HepG2 (cell line): ENCODE measurements around the gene SDCCAG8. TPM values are rescaled to one million over a fixed set of nuclear protein-coding genes. Genes with fewer than 3 reads are reported as not detected.
A peak's percentile ranks its signal among the peaks of the same experiment; 100 is the strongest.

Experiments
- ATAC-seq: fragments of 200-7000 bp; cut with Tn5 transposase; 3 replicates; pipeline ENCODE4 v1.9.1; 2020; ENCODE audit warnings: mild to moderate bottlenecking, moderate library complexity
- BruUV-seq: library from RNA; stranded (reverse); fragments of 400-500 nt; replicated peaks from 2 replicates; lab custom pipeline; 2021; lab: Mats Ljungman, UMichigan
- CTCF ChIA-PET: fragments of 300-600 bp; formaldehyde crosslinking; extraction: SDS; loops from one replicate; lab custom pipeline; 2021; ENCODE audit warnings: low total read pairs, inconsistent platforms, low intra/inter-chr PET ratio; lab: Yijun Ruan, JAX
- POLR2A ChIA-PET: fragments of 350-600 bp; sonication (Branson Sonifier 250); formaldehyde crosslinking; loops from one replicate; lab custom pipeline; 2020; ENCODE audit warnings: antibody characterized with exemption, inconsistent platforms; lab: Yijun Ruan, JAX
- DNase-seq: peaks from one replicate; pipeline ENCODE4 v3.0.0-alpha.2; 2015; ENCODE audit warnings: low spot score
- FAIRE-seq: peaks from 3 replicates; lab custom pipeline; 2011; peaks lifted over from hg19 to GRCh38; lab: Jason Lieb, UNC
- H2AFZ ChIP-seq: one replicate; pipeline ENCODE4 v1.6.1; 2011; ENCODE audit warnings: low read length, inconsistent platforms
- H3K27ac ChIP-seq: fragments of 300-600 bp; 3 replicates; pipeline ENCODE4 v1.8.0; 2011; ENCODE audit warnings: mixed run types, mild to moderate bottlenecking, mixed read lengths, low read length, inconsistent platforms; ENCODE audit not compliant: insufficient read depth; ENCODE audit errors: extremely low read length
- H3K27me3 ChIP-seq, 2 experiments: fragments of 200-600 bp in 1 of 2; 2 replicates in 1 of 2; 3 replicates in 1 of 2; pipeline versions ENCODE4 v1.6.0 to v1.8.0; 2011; ENCODE audit warnings: low read length in 2 of 2, mild to moderate bottlenecking in 2 of 2, moderate library complexity in 2 of 2, inconsistent platforms in 1 of 2; ENCODE audit not compliant: insufficient read depth in 2 of 2, control insufficient read depth in 1 of 2
- H3K36me3 ChIP-seq, 2 experiments: fragments of 200-600 bp in 1 of 2; replicated peaks in 1 of 2; 2 replicates in 1 of 2; 3 replicates in 1 of 2; pipeline versions ENCODE4 v1.5.1 to v1.8.0; 2011; ENCODE audit warnings: low read length in 2 of 2, inconsistent platforms in 1 of 2; ENCODE audit not compliant: insufficient read depth in 2 of 2, control insufficient read depth in 1 of 2
- H3K4me1 ChIP-seq: 2 replicates; pipeline ENCODE4 v1.5.1; 2012; ENCODE audit warnings: low read length, inconsistent platforms; ENCODE audit not compliant: insufficient read depth
- H3K4me2 ChIP-seq: 2 replicates; pipeline ENCODE4 v1.6.0; 2011; ENCODE audit warnings: low read depth, low read length, inconsistent platforms
- H3K4me3 ChIP-seq, 3 experiments: fragments of 200-600 bp in 1 of 3; sonication (generic), shearing (Covaris generic) in 1 of 3; replicated peaks in 1 of 3; 2 replicates each; pipeline ENCODE4 v1.5.1; 2011 to 2016; ENCODE audit warnings: low read length in 3 of 3, inconsistent platforms in 2 of 3, low read depth in 2 of 3, mild to moderate bottlenecking in 2 of 3, control low read depth in 1 of 3, mixed read lengths in 1 of 3; ENCODE audit not compliant: insufficient read depth in 1 of 3
- H3K79me2 ChIP-seq: one replicate; pipeline ENCODE4 v1.6.1; 2011; ENCODE audit warnings: low read length, inconsistent platforms; ENCODE audit not compliant: insufficient read depth
- H3K9ac ChIP-seq: 2 replicates; pipeline ENCODE4 v1.6.0; 2011; ENCODE audit warnings: mild to moderate bottlenecking, low read depth, low read length, inconsistent platforms; ENCODE audit not compliant: insufficient read depth
- H3K9me3 ChIP-seq: 2 replicates; pipeline ENCODE4 v1.5.1; 2012; ENCODE audit warnings: mild to moderate bottlenecking, low read length
- H4K20me1 ChIP-seq: 2 replicates; pipeline ENCODE4 v1.6.0; 2011; ENCODE audit warnings: inconsistent platforms, mild to moderate bottlenecking, low read length, moderate library complexity; ENCODE audit not compliant: insufficient read depth
- ASH2L ChIP-seq: fragments of 300-600, 200-600 bp; sonication (generic); IDR thresholded peaks from 2 replicates; pipeline ENCODE4 v1.7.0; 2017; ENCODE audit warnings: low read depth, mild to moderate bottlenecking, moderate library complexity, mixed read lengths, low read length; ENCODE audit not compliant: insufficient read length
- EP300 ChIP-seq, 3 experiments: sonication (generic) in 1 of 3; formaldehyde crosslinking in 1 of 3; IDR thresholded peaks; 2 replicates each; pipeline versions ENCODE4 v1.5.1 to v1.6.1; 2011 to 2020; ENCODE audit warnings: low read depth in 2 of 3, low read length in 2 of 3, borderline replicate concordance in 1 of 3, improper control_type of control experiment in 1 of 3, mild to moderate bottlenecking in 1 of 3, missing genetic modification reagents in 1 of 3, moderate library complexity in 1 of 3
- HDAC1 ChIP-seq: sonication (generic); formaldehyde crosslinking; IDR thresholded peaks from 2 replicates; pipeline ENCODE4 v1.5.1; 2020; ENCODE audit warnings: mild to moderate bottlenecking, missing genetic modification reagents
- HNF4A ChIP-seq: sonication (generic); formaldehyde crosslinking; IDR thresholded peaks from 2 replicates; pipeline ENCODE4 v1.4.0; 2020; ENCODE audit warnings: missing genetic modification reagents
- NFIB ChIP-seq: sonication (generic); formaldehyde crosslinking; IDR thresholded peaks from 2 replicates; pipeline ENCODE4 v1.9.0; 2021; ENCODE audit warnings: missing genetic modification reagents, mild to moderate bottlenecking, borderline replicate concordance
- PBX3 ChIP-seq: sonication (generic); formaldehyde crosslinking; IDR thresholded peaks from 2 replicates; pipeline ENCODE4 v1.8.1; 2023; ENCODE audit warnings: missing genetic modification reagents, inconsistent platforms, borderline replicate concordance
- POGZ ChIP-seq: sonication (generic); formaldehyde crosslinking; IDR thresholded peaks from 2 replicates; pipeline ENCODE4 v1.4.0; 2020; ENCODE audit warnings: mild to moderate bottlenecking, missing genetic modification reagents
- RELA ChIP-seq: sonication (generic); formaldehyde crosslinking; IDR thresholded peaks from 2 replicates; pipeline ENCODE4 v1.4.0; 2020; ENCODE audit warnings: missing genetic modification reagents
- RORA ChIP-seq: sonication (generic); formaldehyde crosslinking; IDR thresholded peaks from 2 replicates; pipeline ENCODE4 v1.5.0; 2020; ENCODE audit warnings: mild to moderate bottlenecking, missing genetic modification reagents, moderate library complexity
- SOX6 ChIP-seq, 2 experiments: fragments of 450-650 bp in 1 of 2; sonication (generic) in 1 of 2; formaldehyde crosslinking in 1 of 2; IDR thresholded peaks; 2 replicates each; pipeline versions ENCODE4 v1.4.0 to v1.6.1; 2017 to 2020; ENCODE audit warnings: antibody characterized with exemption in 1 of 2, mild to moderate bottlenecking in 1 of 2, missing genetic modification reagents in 1 of 2
- THYN1 ChIP-seq: sonication (generic); formaldehyde crosslinking; IDR thresholded peaks from 2 replicates; pipeline ENCODE4 v1.8.1; 2023; ENCODE audit warnings: low read depth, mild to moderate bottlenecking, moderate library complexity, missing genetic modification reagents, borderline replicate concordance
- ZFP41 ChIP-seq: sonication (generic); formaldehyde crosslinking; IDR thresholded peaks from 2 replicates; pipeline ENCODE4 v1.4.0; 2020; ENCODE audit warnings: mild to moderate bottlenecking, missing genetic modification reagents, borderline replicate concordance
- ZNF3 ChIP-seq: IDR thresholded peaks from 2 replicates; pipeline ENCODE4 v1.7.0; 2017; ENCODE audit warnings: inconsistent platforms
- ZNF546 ChIP-seq: sonication (generic); formaldehyde crosslinking; conservative IDR thresholded peaks from 2 replicates; pipeline ENCODE4 v1.8.1; 2023; ENCODE audit warnings: mild to moderate bottlenecking, missing genetic modification reagents
- WGBS: methylation state at CpG from one replicate; pipeline ENCODE4 v1.1.6; 2017; ENCODE audit warnings: low lambda C conversion rate; 5-methylcytosine and 5-hydroxymethylcytosine counted together
- in situ Hi-C: cut with HindIII; loops from 2 replicates; pipeline ENCODE4 v1.10.0; 2017; ENCODE audit warnings: low pct_unique_long_range_greater_than_20kb; ENCODE audit not compliant: extremely low pct_ligation_motif_present
- intact Hi-C: fragments of 100-400 bp; cut with micrococcal nuclease; formaldehyde crosslinking; loops from one replicate; pipeline ENCODE4 v1.10.0; 2022; ENCODE audit not compliant: unreplicated experiment
- polyA plus RNA-seq, 8 experiments: library from polyadenylated mRNA; depleted of rRNA in 3 of 8; stranded (reverse) in 7 of 8; unstranded in 1 of 8; fragments of >200 nt; fragmentation: Illumina TruSeq in 4 of 8; extraction: Trizol in 4 of 8; gene quantifications; 2 replicates each; pipeline versions ENCODE4 v1.2.1 to v1.2.3, GENCODE V29; 2011 to 2016; ENCODE audit warnings: low read depth in 4 of 8, missing spikeins in 1 of 8, mixed read lengths in 1 of 8; ENCODE audit not compliant: insufficient read depth in 1 of 8
- total RNA-seq, 5 experiments: library from RNA; depleted of rRNA; stranded (reverse); fragments of >200 nt; fragmentation: Illumina TruSeq; extraction: Trizol; gene quantifications; 2 replicates each; pipeline ENCODE4 v1.2.3, GENCODE V29; 2016; ENCODE audit warnings: low read depth in 1 of 5

Gene SDCCAG8
- total and polyA plus RNA-seq, 2 of the 13 experiments (the other 11 are each of a cell fraction or from before 2014, with no cell fraction given), result 9.5 to 13.4 TPM

DNA sequence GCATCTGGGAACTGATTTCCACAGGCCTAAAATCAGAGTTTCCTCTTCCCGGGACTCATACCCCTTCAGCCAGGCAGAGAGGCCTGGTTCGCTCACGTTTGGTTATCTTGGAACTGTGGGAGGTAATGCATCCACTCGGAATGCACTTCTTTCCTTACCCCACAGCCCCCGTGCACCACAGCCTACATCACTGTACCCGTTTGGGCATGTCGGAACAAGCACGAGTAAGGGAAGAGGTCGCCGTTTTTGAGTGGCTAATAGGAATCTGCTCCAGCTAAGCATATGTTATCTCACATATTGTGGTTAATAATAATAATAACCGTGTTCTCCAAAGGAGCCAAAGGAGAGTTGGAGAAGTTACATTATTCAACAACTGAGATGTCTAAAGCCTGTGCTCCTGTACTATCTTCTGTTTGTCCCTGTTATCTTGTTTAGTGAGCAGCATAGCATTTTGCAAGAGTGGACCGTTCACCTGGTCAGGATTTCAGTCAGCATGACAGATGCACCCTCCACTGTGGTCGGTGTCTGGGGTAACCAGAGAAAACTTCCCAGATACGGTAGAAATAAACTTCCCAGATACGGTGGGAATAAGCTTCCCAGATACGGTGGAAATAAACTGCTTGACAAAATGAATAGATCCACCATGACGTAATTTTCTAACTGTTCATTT lies 198.6 kb downstream of the SDCCAG8 start:
- ChIA-PET POLR2A (no interaction called here), CTCF (no interaction called here)
- intact Hi-C loops (no loop called here), in situ Hi-C loops (no loop called here)
- Histone ChIP-seq H3K4me2 (no peak overlapping the region), H3K9ac (no peak overlapping the region), H2AFZ (no peak overlapping the region), H3K9me3 (no peaks in the 10 kb centered on the region), H4K20me1 (no peaks in the 10 kb centered on the region), H3K79me2 (no peaks in the 10 kb centered on the region), H3K27ac (no peak overlapping the region), H3K27me3 (no peaks in the 10 kb centered on the region; a peak in 1 of 5 replicates), H3K4me1 (peaks cover 25% of the 10 kb centered on the region), H3K36me3 (no peaks in the 10 kb centered on the region), H3K4me3 (no peak overlapping the region)
- no TSS peak for BruUV-seq
- TF ChIP-seq HNF4A (peak; percentile 34; the same call in 1 of the 2 replicates), SOX6 (IDR thresholded peaks at IDR 0.05) (no peak), SOX6 (CRISPR knock-in tag; IDR thresholded peaks at IDR 0.05) (peak; percentile 19; the same call in 1 of the 2 replicates), ZNF3 (CRISPR knock-in tag) (no peak)
- peak; percentile 95 for ATAC-seq
- FAIRE-seq, result peak; percentile 63
- DNase-seq, result peak; percentile 18
- 73% methylated on average over 17 of the region's 17 CpGs for WGBS

DNA sequence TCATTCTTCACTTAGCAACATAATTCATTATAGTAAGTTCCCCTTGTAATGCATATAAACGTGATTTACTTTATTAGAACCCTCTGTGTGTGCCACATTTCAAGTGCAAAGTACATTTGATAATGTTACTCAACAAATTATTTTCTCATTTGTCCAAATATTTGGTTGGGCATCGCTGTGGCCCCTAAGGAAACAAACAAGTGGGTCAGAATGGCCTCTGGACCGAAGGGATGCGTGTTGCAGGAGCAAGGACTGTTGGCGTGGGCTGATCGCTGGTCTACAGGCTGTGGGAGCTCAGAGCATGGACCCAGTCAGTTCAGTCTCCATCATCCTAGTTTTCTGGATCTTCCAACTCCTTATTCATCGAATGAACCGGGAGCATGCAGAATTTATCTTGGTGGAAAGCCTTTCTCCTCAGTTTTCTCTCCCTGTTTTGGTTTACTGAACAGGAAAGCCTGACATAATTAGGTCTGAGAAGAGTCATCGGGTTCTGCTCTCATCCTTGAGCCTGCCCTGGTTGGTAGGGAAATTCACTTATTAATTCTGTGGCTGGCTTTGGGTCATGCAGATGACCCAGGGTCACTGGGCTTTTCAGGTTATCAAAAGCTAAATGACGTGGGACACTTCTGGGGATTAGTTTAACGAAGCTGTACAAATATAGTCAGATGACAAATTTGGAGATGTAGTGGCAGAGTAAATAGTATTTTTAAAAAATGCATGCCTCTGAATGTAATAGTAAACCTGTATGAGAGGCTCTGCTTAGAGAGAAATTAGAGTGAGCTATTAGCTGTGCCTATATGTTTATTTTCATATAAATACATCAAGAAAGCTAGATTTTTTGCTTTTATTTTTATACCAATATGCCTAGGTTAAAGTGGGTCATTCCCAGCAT lies 200.2 kb downstream of the SDCCAG8 start:
- ATAC-seq (peak; percentile 81), DNase-seq (peak; percentile 7), FAIRE-seq (no peak)
- in situ Hi-C loops, result no loop called here
- peaks cover 25% of the 10 kb centered on the region for H3K4me1 ChIP-seq
- no peak overlapping the region for H3K9ac ChIP-seq
- ChIA-PET POLR2A (no interaction called here), CTCF (no interaction called here)
- H4K20me1 ChIP-seq, result no peaks in the 10 kb centered on the region
- H3K79me2 ChIP-seq, result no peaks in the 10 kb centered on the region
- 52% methylated on average over 11 of the region's 11 CpGs for WGBS
- H3K36me3 ChIP-seq, result no peaks in the 10 kb centered on the region
- no peak overlapping the region for H3K27ac ChIP-seq
- H3K4me3 ChIP-seq, result no peak overlapping the region
- intact Hi-C loops, result no loop called here
- H3K9me3 ChIP-seq, result no peaks in the 10 kb centered on the region
- H3K27me3 ChIP-seq, result no peaks in the 10 kb centered on the region; a peak in 1 of 5 replicates
- no peak overlapping the region for H2AFZ ChIP-seq
- H3K4me2 ChIP-seq, result 0 out of 2 replicates have a peak overlapping the region, but pooled peaks have one; percentile 6
- no TSS peak for BruUV-seq
- TF ChIP-seq PBX3 (CRISPR knock-in tag), result no peak
- no peak for TF ChIP-seq HDAC1 (CRISPR knock-in tag)
- no peak for TF ChIP-seq RORA (CRISPR knock-in tag)
- TF ChIP-seq THYN1 (CRISPR knock-in tag), result no peak
- no peak for TF ChIP-seq SOX6 (IDR thresholded peaks at IDR 0.05)
- 0 out of 2 replicates have a peak, but pooled peaks have one; percentile 13 for TF ChIP-seq SOX6 (CRISPR knock-in tag; IDR thresholded peaks at IDR 0.05)
- no peak for TF ChIP-seq ZFP41 (CRISPR knock-in tag)
- no peak for TF ChIP-seq ASH2L
- no peak for TF ChIP-seq NFIB (CRISPR knock-in tag)
- no peak for TF ChIP-seq ZNF546 (CRISPR knock-in tag)
- peak in 1 of 2 experiments; percentile 27; a peak in 1 of 4 replicates for TF ChIP-seq EP300 (IDR thresholded peaks at IDR 0.05; ENCODE audit: low read depth in 2 of 2, low read length in 2 of 2)
- TF ChIP-seq EP300 (CRISPR knock-in tag; IDR thresholded peaks at IDR 0.05; ENCODE audit: borderline replicate concordance), result no peak
- 0 out of 2 replicates have a peak, but pooled peaks have one; percentile 30 for TF ChIP-seq POGZ (CRISPR knock-in tag)
- TF ChIP-seq HNF4A, result peak; percentile 35; the same call in 1 of the 2 replicates
- no peak for TF ChIP-seq RELA (CRISPR knock-in tag)
